Upper lobe of left lung (tissue), 6 donors: ENCODE measurements around the gene RYR3. TPM values are rescaled to one million over a fixed set of nuclear protein-coding genes. Genes with fewer than 3 reads are reported as not detected.

ENCODE experiments used
- ATAC-seq, 2 donors: fragments of 200-7000 bp; cut with Tn5 transposase; one replicate each; pipeline ENCODE4 v1.9.1; 2022; ENCODE audit warnings: mild to moderate bottlenecking in 2 of 2, moderate library complexity in 2 of 2; ENCODE audit not compliant: low FRiP score in 2 of 2
- DNase-seq, 2 donors: peaks; one replicate each; pipeline ENCODE4 v3.0.0-alpha.2; 2019 to 2020
- H3K27ac ChIP-seq, 4 donors: fragments of 200-600 bp; sonication (generic); one replicate each; pipeline ENCODE4 v1.5.1; 2016 to 2019
- H3K27me3 ChIP-seq, 4 donors: fragments of 200-600 bp; sonication (generic); one replicate each; pipeline ENCODE4 v1.5.1; 2017 to 2019
- H3K36me3 ChIP-seq, 4 donors: fragments of 200-600 bp; sonication (generic); one replicate each; pipeline ENCODE4 v1.5.1; 2016 to 2019
- H3K4me1 ChIP-seq, 4 donors: fragments of 200-600 bp; sonication (generic); one replicate each; pipeline ENCODE4 v1.5.1; 2018 to 2019
- H3K4me3 ChIP-seq, 4 donors: fragments of 200-600 bp; sonication (generic); one replicate each; pipeline ENCODE4 v1.5.1; 2017 to 2019; ENCODE audit warnings: mild to moderate bottlenecking in 2 of 4, moderate library complexity in 1 of 4
- H3K9me3 ChIP-seq, 4 donors: fragments of 200-600 bp; sonication (generic); one replicate each; pipeline ENCODE4 v1.5.1; 2018 to 2019
- EP300 ChIP-seq, 4 donors: sonication (generic); formaldehyde crosslinking; IDR thresholded peaks; one replicate each; pipeline ENCODE4 v1.5.1; 2017; ENCODE audit warnings: antibody characterized with exemption in 4 of 4, control low read depth in 2 of 4
- POLR2A ChIP-seq, 4 donors: fragments of 450-650 bp; IDR thresholded peaks; one replicate each; pipeline ENCODE4 v1.5.1; 2016 to 2017; ENCODE audit warnings: antibody characterized with exemption in 4 of 4, mild to moderate bottlenecking in 2 of 4
- POLR2AphosphoS5 ChIP-seq, 2 donors: sonication (generic); formaldehyde crosslinking; IDR thresholded peaks; one replicate each; pipeline ENCODE4 v1.5.1; 2017; ENCODE audit warnings: antibody characterized with exemption in 2 of 2
- WGBS, 2 donors: methylation state at CpG; one replicate each; pipeline ENCODE4 v1.1.5; 2017 to 2018; 5-methylcytosine and 5-hydroxymethylcytosine counted together
- small RNA-seq, 4 donors: library from RNA; depleted of rRNA; stranded (forward); fragments of <200 nt; gene quantifications; one replicate each; pipeline ENCODE3, GENCODE V24; 2016
- total RNA-seq, 6 donors: library from RNA; depleted of rRNA in 4 of 6; stranded (reverse); fragments of >200 nt in 4 of 6; gene quantifications; one replicate each; pipeline versions ENCODE4 v1.1.0 to v1.2.1, GENCODE V29; 2016 to 2021
- TF ChIP-seq, protein P1 (sequence below), 6 experiments: fragments of 450-650 bp in 4 of 6; fragments of 200-600 bp in 2 of 6; sonication (generic) in 2 of 6; IDR thresholded peaks; one replicate each; pipeline ENCODE4 v1.5.1; 2016 to 2019; ENCODE audit warnings: antibody characterized with exemption in 6 of 6
- donor health status: DM: no; HTN: no; CAD: no; lungs with moderate emphysema.
- donor health status: DM: no; HTN: yes; CAD: no; lungs with severe emphysema.

Gene RYR3
- total RNA-seq, 6 donors from 2014 or later, result under 0.01 to 0.34 (median 0.15) TPM

DNA sequence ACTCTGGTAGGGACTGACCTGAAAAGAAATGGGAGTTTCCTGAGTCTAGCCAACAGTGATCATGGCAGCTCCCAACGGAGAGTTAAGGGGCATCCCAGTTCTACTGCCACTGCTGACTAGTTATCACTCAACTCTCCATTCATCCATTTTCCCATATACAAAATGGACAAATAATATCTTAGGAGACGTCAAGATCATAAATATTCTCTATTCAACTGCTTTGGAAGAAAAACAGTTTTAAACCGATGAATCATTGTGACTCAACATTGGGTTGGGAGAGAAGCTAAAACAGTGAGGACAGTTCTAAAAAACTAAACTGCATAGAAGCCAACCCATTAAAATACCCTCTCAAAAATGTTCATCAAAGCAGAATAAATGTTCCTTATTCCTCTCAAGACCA lies 600.0 kb downstream of the RYR3 start:
- Histone ChIP-seq H3K9me3 (no peaks in the 10 kb centered on the region), H3K36me3 (no peaks in the 10 kb centered on the region), H3K4me1 (no peaks in the 10 kb centered on the region), H3K27me3 (no peaks in the 10 kb centered on the region), H3K4me3 (no peak overlapping the region), H3K27ac (no peak overlapping the region)
- no peak for ATAC-seq
- TF ChIP-seq POLR2AphosphoS5 (IDR thresholded peaks at IDR 0.05), result no peak
- no peak for TF ChIP-seq EP300 (IDR thresholded peaks at IDR 0.05)
- no peak for TF ChIP-seq POLR2A (IDR thresholded peaks at IDR 0.05)
- TF ChIP-seq, protein P1, sequence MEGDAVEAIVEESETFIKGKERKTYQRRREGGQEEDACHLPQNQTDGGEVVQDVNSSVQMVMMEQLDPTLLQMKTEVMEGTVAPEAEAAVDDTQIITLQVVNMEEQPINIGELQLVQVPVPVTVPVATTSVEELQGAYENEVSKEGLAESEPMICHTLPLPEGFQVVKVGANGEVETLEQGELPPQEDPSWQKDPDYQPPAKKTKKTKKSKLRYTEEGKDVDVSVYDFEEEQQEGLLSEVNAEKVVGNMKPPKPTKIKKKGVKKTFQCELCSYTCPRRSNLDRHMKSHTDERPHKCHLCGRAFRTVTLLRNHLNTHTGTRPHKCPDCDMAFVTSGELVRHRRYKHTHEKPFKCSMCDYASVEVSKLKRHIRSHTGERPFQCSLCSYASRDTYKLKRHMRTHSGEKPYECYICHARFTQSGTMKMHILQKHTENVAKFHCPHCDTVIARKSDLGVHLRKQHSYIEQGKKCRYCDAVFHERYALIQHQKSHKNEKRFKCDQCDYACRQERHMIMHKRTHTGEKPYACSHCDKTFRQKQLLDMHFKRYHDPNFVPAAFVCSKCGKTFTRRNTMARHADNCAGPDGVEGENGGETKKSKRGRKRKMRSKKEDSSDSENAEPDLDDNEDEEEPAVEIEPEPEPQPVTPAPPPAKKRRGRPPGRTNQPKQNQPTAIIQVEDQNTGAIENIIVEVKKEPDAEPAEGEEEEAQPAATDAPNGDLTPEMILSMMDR (IDR thresholded peaks at IDR 0.05), result no peak
- no peak for DNase-seq
- WGBS, 2 donors, result 81 to 95% methylated on average over 3 of the region's 3 CpGs

DNA sequence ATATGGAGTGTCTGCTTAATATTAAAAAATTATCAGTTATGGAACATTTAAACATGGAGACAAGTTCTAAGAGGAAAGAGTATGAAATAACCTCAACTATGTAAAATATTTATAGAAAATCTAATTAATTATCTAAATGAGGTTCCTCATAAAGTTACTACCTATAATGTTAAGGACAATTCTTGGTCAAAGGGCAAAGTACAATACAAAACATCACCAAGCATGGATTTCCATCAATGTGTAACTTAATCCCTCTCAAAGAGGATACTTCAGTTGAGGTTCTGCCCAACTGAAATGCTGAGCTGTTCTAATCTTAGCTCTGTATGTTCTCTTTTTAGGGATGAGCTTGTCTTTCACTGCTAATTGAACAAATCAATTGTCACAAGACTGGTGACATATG lies 601.6 kb downstream of the RYR3 start:
- H3K27ac ChIP-seq, result no peak overlapping the region
- no peaks in the 10 kb centered on the region for H3K4me1 ChIP-seq
- ATAC-seq (no peak), DNase-seq (no peak)
- no peaks in the 10 kb centered on the region for H3K36me3 ChIP-seq
- no peak overlapping the region for H3K4me3 ChIP-seq
- no peaks in the 10 kb centered on the region for H3K9me3 ChIP-seq
- no peaks in the 10 kb centered on the region for H3K27me3 ChIP-seq
- no peak for TF ChIP-seq EP300 (IDR thresholded peaks at IDR 0.05)
- no peak for TF ChIP-seq POLR2A (IDR thresholded peaks at IDR 0.05)
- TF ChIP-seq, protein P1 (IDR thresholded peaks at IDR 0.05), result no peak
- no peak for TF ChIP-seq POLR2AphosphoS5 (IDR thresholded peaks at IDR 0.05)

DNA sequence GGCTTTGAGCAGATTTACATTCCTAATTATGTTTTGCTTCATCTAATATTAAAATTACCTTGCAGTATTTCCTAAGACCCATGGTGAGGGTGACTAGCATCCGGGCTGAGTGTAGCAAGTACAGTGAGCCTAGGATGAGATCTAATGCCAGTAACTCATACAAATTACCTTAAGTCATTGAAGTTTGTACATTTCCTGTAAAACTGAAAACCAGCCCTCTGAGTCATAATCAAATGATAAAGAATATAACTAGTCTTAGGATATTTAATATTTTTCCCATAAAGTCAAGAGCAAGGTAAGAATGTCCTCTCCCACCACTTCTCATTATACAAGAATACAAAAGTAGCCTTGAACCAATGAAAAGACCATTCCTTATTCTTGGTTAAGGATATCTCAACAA lies 602.7 kb downstream of the RYR3 start:
- 81 to 86% methylated on average over 1 of the region's 1 CpG for WGBS, 2 donors
- ATAC-seq, result no peak
- Histone ChIP-seq H3K27ac (no peak overlapping the region), H3K4me1 (no peaks in the 10 kb centered on the region), H3K27me3 (no peaks in the 10 kb centered on the region), H3K36me3 (no peaks in the 10 kb centered on the region), H3K4me3 (no peak overlapping the region), H3K9me3 (no peaks in the 10 kb centered on the region)
- no peak for DNase-seq
- TF ChIP-seq EP300 (IDR thresholded peaks at IDR 0.05) (no peak), POLR2AphosphoS5 (IDR thresholded peaks at IDR 0.05) (no peak), POLR2A (IDR thresholded peaks at IDR 0.05) (no peak)
- TF ChIP-seq, protein P1 (IDR thresholded peaks at IDR 0.05), result no peak

Small RNA genes within 50 kb of the gene (small RNA-seq; reads per million reads assigned to genes)
- gene RF00019, result 0 reads per million in 4 donors

Other genes with a start within 250 kb of the RYR3 start
- 100 to 1,000 TPM in 1 of 6 donors, 10 to 100 TPM in 5; 20.2 to 176 (median 53.8) TPM for gene FMN1, start 116.3 kb upstream of the RYR3 start, total RNA-seq